Measurements from ENCODE around the gene PTTG1. TPM values are rescaled to one million over a fixed set of nuclear protein-coding genes. Genes with fewer than 3 reads are reported as not detected.

The PTTG1 gene
- total RNA-seq, 1 donor from 2014 or later: 425 TPM

- Histone ChIP-seq H3K4me3 (no peak overlapping the region), H3F3A (ENCODE audit: low read depth) (peaks cover 13% of the 10 kb centered on the region), H3K36me3 (no peaks in the 10 kb centered on the region), H3K4me1 (peaks cover 12% of the 10 kb centered on the region), H4K20me1 (ENCODE audit: low read depth) (no peaks in the 10 kb centered on the region), H3K27ac (no peak overlapping the region), H3K9me3 (ENCODE audit: low read depth) (no peaks in the 10 kb centered on the region), H3K4me2 (no peak overlapping the region), H3K79me2 (ENCODE audit: low read depth) (no peaks in the 10 kb centered on the region), H3K9ac (no peak overlapping the region), H2AFZ (replicated peaks) (no peak overlapping the region), H3K27me3 (peaks cover 10% of the 10 kb centered on the region)
- Mint-ChIP-seq H3K4me1 (peaks cover 31% of the 10 kb centered on the region), H3K4me3 (no peak overlapping the region), H3K36me3 (peaks cover 2% of the 10 kb centered on the region), H3K9me3 (no peaks in the 10 kb centered on the region), H3K27ac (no peak overlapping the region), H3K27me3 (ENCODE audit: insufficient read depth, low read depth) (peaks cover 4% of the 10 kb centered on the region)
- TF ChIP-seq EZH2 (IDR thresholded peaks at IDR 0.05) (no peak), CTCF (IDR thresholded peaks at IDR 0.05) (no peak), EZH2phosphoT487 (IDR thresholded peaks at IDR 0.05) (no peak)
- DNase-seq (ENCODE audit: low spot score): no peak
These were observed 15.6 kb downstream of the PTTG1 start for GRCh38 chr5:160437271-160437670.

- Mint-ChIP-seq H3K36me3 (no peaks in the 10 kb centered on the region), H3K4me3 (peak overlapping the region; percentile 17), H3K27me3 (ENCODE audit: insufficient read depth, low read depth) (peaks cover 4% of the 10 kb centered on the region), H3K9me3 (no peaks in the 10 kb centered on the region), H3K4me1 (peaks cover 20% of the 10 kb centered on the region), H3K27ac (no peak overlapping the region)
- H3K4me2 ChIP-seq: peak overlapping the region; percentile 73
- H3F3A ChIP-seq (ENCODE audit: low read depth): peaks cover 13% of the 10 kb centered on the region
- peak overlapping the region; percentile 39 for H3K4me3 ChIP-seq
- H3K27ac ChIP-seq: no peak overlapping the region
- TF ChIP-seq CTCF (IDR thresholded peaks at IDR 0.05): peak; percentile 86
- no peak for TF ChIP-seq EZH2 (IDR thresholded peaks at IDR 0.05)
- no peak overlapping the region for H3K9ac ChIP-seq
- H2AFZ ChIP-seq (replicated peaks): peak overlapping the region; percentile 89
- no peaks in the 10 kb centered on the region for H3K9me3 ChIP-seq (ENCODE audit: low read depth)
- H4K20me1 ChIP-seq (ENCODE audit: low read depth): no peaks in the 10 kb centered on the region
- H3K79me2 ChIP-seq (ENCODE audit: low read depth): no peaks in the 10 kb centered on the region
- peak; percentile 72 for DNase-seq (ENCODE audit: low spot score)
- H3K27me3 ChIP-seq: peaks cover 10% of the 10 kb centered on the region
- no peaks in the 10 kb centered on the region for H3K36me3 ChIP-seq
- peaks cover 10% of the 10 kb centered on the region for H3K4me1 ChIP-seq
These were observed 16.9 kb downstream of the PTTG1 start for GRCh38 chr5:160438316-160439204.

- Mint-ChIP-seq H3K36me3 (no peaks in the 10 kb centered on the region), H3K27ac (no peak overlapping the region), H3K4me1 (peaks cover 13% of the 10 kb centered on the region), H3K4me3 (peak overlapping the region; percentile 17), H3K27me3 (ENCODE audit: insufficient read depth, low read depth) (peaks cover 4% of the 10 kb centered on the region), H3K9me3 (no peaks in the 10 kb centered on the region)
- Histone ChIP-seq H3K27ac (no peak overlapping the region), H4K20me1 (ENCODE audit: low read depth) (no peaks in the 10 kb centered on the region), H3K79me2 (ENCODE audit: low read depth) (no peaks in the 10 kb centered on the region), H3K4me2 (peak overlapping the region; percentile 73), H3F3A (ENCODE audit: low read depth) (peaks cover 7% of the 10 kb centered on the region), H3K36me3 (no peaks in the 10 kb centered on the region), H2AFZ (replicated peaks) (peak overlapping the region; percentile 89), H3K27me3 (peaks cover 10% of the 10 kb centered on the region), H3K9me3 (ENCODE audit: low read depth) (no peaks in the 10 kb centered on the region), H3K4me3 (peak overlapping the region; percentile 39), H3K4me1 (peaks cover 4% of the 10 kb centered on the region), H3K9ac (no peak overlapping the region)
- peak; percentile 75 for DNase-seq (ENCODE audit: low spot score)
- TF ChIP-seq CTCF (IDR thresholded peaks at IDR 0.05) (peak; percentile 90), EZH2 (IDR thresholded peaks at IDR 0.05) (no peak), EZH2phosphoT487 (IDR thresholded peaks at IDR 0.05) (no peak)
These were observed 17.5 kb downstream of the PTTG1 start for GRCh38 chr5:160439205-160439600.

Measured in neural progenitor cell (in vitro differentiated cells).